Muscle of back (tissue), 11 donors: Measurements from ENCODE around the gene PHF24. TPM values are rescaled to one million over a fixed set of nuclear protein-coding genes. Genes with fewer than 3 reads are reported as not detected.
"Not testable (repeated sequence)": the region's sequence is repeated elsewhere in the genome, so short reads cannot be mapped to it uniquely, and the experiment has no call there.

Experiments
- DNase-seq, 3 donors: peaks; one replicate each; pipeline versions ENCODE4 v3.0.0 to v3.0.0-alpha.2; 2013
- polyA plus RNA-seq, 10 donors: library from polyadenylated mRNA; unstranded; fragments of 120-200 nt; gene quantifications; one replicate each; pipeline ENCODE4 v1.2.1, GENCODE V29; 2013; ENCODE audit not compliant: insufficient read length in 10 of 10

Gene PHF24
- polyA plus RNA-seq, 10 donors: 0.11 to 0.56 (median 0.25) TPM

- no peak for DNase-seq
Observed at GRCh38 chr9:34996181-34996904, 38.3 kb downstream of the PHF24 start.

GRCh38 chr9:34996905-34997279 lies 38.8 kb downstream of the PHF24 start:
- DNase-seq: no peak

- no peak for DNase-seq
Observed at GRCh38 chr9:34997379-34997781, 39.3 kb downstream of the PHF24 start.

- no peak for DNase-seq
Observed at GRCh38 chr9:34998266-34998665, 40.2 kb downstream of the PHF24 start.

- DNase-seq: no peak
Observed at GRCh38 chr9:34999576-34999975, 41.5 kb downstream of the PHF24 start.

- no peak for DNase-seq
Observed at GRCh38 chr9:35000535-35001284, 42.6 kb downstream of the PHF24 start.

GRCh38 chr9:35001285-35001677 lies 43.2 kb downstream of the PHF24 start:
- no peak for DNase-seq

GRCh38 chr9:35001803-35002502 lies 43.9 kb downstream of the PHF24 start:
- no peak for DNase-seq

- no peak for DNase-seq
Observed at GRCh38 chr9:35002623-35003022, 44.5 kb downstream of the PHF24 start.

- not testable (repeated sequence) for DNase-seq
Observed at GRCh38 chr9:35004299-35004698, 46.2 kb downstream of the PHF24 start.

- no peak for DNase-seq
Observed at GRCh38 chr9:35010351-35010958, 52.4 kb downstream of the PHF24 start.

GRCh38 chr9:35014517-35014916 lies 56.4 kb downstream of the PHF24 start:
- DNase-seq: no peak

- not testable (repeated sequence) for DNase-seq
Observed at GRCh38 chr9:35023443-35023842, 65.4 kb downstream of the PHF24 start.

- DNase-seq: no peak
Observed at GRCh38 chr9:35026671-35027070, 68.6 kb downstream of the PHF24 start.

GRCh38 chr9:35027374-35027773 lies 69.3 kb downstream of the PHF24 start:
- DNase-seq: no peak

GRCh38 chr9:35027860-35028259 lies 69.8 kb downstream of the PHF24 start:
- no peak for DNase-seq

- no peak for DNase-seq
Observed at GRCh38 chr9:35028341-35028740, 70.3 kb downstream of the PHF24 start.

GRCh38 chr9:35029241-35029640 lies 71.2 kb downstream of the PHF24 start:
- no peak for DNase-seq

GRCh38 chr9:35029852-35030251 lies 71.8 kb downstream of the PHF24 start:
- no peak for DNase-seq
